GM12801 (cell line): ENCODE measurements around the gene FSIP1.

Experiments
- CTCF ChIP-seq: IDR thresholded peaks from one replicate; pipeline ENCODE4 v1.5.1; 2011; ENCODE audit warnings: control low read depth; ENCODE audit not compliant: insufficient read length; ENCODE audit errors: extremely low read depth

The FSIP1 gene

GRCh38 chr15:39638041-39638440 lies 144.6 kb downstream of the FSIP1 start:
- TF ChIP-seq CTCF, result no peak

GRCh38 chr15:39631357-39631756 lies 151.3 kb downstream of the FSIP1 start:
- TF ChIP-seq CTCF, result no peak

GRCh38 chr15:39629906-39630305 lies 152.7 kb downstream of the FSIP1 start:
- no peak for TF ChIP-seq CTCF

- TF ChIP-seq CTCF, result no peak
Measured at GRCh38 chr15:39629371-39629770, 153.3 kb downstream of the FSIP1 start.

- no peak for TF ChIP-seq CTCF
Measured at GRCh38 chr15:39628546-39629257, 153.9 kb downstream of the FSIP1 start.

GRCh38 chr15:39628144-39628508 lies 154.5 kb downstream of the FSIP1 start:
- TF ChIP-seq CTCF, result no peak

GRCh38 chr15:39627451-39628143 lies 155.0 kb downstream of the FSIP1 start:
- no peak for TF ChIP-seq CTCF
